ENCODE measurements around the gene MMP21.

The MMP21 gene, protein sequence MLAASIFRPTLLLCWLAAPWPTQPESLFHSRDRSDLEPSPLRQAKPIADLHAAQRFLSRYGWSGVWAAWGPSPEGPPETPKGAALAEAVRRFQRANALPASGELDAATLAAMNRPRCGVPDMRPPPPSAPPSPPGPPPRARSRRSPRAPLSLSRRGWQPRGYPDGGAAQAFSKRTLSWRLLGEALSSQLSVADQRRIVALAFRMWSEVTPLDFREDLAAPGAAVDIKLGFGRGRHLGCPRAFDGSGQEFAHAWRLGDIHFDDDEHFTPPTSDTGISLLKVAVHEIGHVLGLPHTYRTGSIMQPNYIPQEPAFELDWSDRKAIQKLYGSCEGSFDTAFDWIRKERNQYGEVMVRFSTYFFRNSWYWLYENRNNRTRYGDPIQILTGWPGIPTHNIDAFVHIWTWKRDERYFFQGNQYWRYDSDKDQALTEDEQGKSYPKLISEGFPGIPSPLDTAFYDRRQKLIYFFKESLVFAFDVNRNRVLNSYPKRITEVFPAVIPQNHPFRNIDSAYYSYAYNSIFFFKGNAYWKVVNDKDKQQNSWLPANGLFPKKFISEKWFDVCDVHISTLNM

DNA sequence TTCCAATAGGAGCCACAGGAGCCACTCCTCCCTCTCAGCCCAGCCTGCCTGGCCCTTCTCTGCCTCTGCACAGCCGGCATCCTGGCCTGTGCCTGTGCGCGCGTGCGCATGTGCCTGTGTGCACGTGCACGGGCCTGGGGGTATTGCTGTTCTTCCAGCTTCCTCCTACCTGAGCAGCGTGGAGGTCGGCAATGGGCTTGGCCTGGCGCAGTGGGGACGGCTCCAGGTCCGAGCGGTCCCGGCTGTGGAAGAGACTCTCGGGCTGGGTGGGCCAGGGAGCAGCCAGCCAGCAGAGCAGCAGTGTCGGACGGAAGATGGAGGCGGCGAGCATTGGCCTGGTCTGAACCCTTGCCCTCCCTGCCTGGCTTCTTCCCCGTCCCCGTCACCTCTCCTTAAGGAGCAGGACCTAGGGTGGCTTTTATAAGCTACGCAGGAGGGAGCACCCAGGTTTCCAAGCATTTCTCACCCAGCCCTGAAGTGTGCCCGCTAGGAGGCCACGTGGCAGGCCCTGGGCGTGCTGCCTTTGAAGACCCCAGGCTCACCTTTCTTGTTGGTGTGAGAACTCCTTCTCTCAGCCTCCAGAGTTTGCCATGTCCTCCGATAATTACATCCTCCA lies at the start of gene MMP21:
TSS of gene MMP21 (minus strand) at position 331 of the 616 bp plus-strand sequence. CDS start at position 331, 0 bp downstream.
- DNase-seq (ENCODE audit: low read depth in 2 of 2): no peak

GRCh38 chr10:125824736-125825135 lies 49.1 kb upstream of the MMP21 start:
- no peak for DNase-seq (ENCODE audit: low read depth in 2 of 2)

GRCh38 chr10:125823663-125824251 lies 48.1 kb upstream of the MMP21 start:
- DNase-seq (ENCODE audit: low read depth in 2 of 2): no peak

DNA sequence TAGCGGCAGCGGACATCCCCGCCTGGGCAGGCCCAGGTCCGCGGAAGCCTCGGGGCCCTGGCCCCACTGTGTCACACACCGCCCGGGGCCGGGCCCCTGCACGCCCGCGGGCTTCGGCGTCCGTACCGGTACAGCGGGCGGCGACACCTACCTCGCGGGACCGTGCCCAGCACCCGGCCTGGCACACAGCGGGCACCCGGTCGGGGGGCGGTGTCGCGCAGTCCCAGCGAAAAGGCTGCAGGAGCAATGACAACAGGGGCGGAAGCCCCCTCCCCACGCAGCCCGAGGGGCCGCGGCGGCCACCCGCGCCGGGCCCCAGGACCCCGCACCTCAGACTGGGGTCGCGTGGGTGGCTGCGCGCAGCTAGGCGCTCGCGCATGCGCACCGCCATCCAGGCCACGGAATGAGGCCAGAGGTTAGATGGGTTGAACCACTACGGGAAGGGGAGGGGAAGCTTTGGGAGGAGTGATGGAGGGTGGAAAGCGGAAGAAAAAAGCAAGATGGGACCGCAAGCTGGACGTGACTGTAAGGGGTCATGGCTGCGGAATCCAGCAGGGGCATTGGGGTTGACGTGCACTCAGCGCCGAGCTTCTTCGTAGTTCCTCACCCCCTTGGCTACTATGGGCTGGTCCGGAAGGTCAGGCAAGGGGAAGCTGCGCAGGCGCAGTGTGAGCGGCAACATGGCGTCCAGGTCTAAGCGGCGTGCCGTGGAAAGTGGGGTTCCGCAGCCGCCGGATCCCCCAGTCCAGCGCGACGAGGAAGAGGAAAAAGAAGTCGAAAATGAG lies 47.4 kb upstream of the MMP21 start, which contains the start of the genes BCCIP and UROS:
TSS of gene BCCIP (plus strand) at position 669 of the 785 bp plus-strand sequence. CDS start at position 681, 12 bp downstream.
TSS of gene UROS (minus strand) at position 381 of the 785 bp plus-strand sequence. CDS start 6,759 bp downstream, outside the sequence.
- DNase-seq (ENCODE audit: low read depth in 2 of 2): peak; percentile 79 to 84

DNA sequence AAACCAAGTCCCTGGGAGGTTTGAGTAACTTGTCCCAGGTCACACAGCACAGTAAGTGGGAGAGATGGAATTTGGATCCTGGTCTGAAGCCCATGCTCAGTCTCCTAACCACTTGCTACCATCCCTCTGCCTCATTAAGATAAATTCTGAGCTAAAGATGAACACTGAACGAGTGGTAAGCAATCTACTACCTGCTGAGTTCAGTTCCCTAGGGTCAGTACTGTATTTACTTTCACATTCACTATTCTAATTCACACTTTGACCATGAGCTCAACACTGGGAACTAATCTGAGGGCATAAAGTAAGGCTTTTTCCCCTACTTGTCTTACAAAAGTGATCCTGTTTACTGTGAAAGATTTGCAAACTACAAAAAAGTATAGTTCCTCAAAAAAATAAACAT lies 45.1 kb upstream of the MMP21 start:
- DNase-seq (ENCODE audit: low read depth in 2 of 2): no peak

DNA sequence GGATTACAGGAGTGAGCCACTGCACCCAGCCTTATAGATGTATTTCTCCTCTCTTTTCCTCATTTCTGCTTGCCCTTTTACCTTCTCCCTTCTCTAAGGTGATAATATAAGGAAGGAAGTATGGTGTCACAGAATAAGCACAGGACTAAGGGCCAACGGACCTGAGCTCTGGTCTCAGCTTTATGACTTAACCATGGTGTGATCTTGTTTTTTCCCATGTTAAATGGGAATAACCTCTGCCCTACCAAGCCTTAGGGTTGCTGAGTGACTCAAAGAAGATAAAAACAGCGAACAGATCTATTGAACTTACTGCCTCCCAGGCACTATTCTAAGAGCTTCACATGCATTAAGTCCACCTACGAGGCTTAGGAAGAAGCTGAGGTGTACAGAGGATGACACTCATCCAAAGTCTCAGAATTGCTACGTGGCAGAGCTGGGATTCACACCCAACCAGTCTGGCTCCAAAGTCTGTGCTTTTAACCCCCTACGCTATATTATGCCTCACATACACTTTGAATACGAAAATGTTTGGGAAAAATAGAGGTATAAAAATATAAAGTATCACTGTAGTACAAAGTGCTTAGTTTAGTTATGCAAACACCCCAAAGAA lies 41.8 kb upstream of the MMP21 start:
- no peak for DNase-seq (ENCODE audit: low read depth in 2 of 2)

DNA sequence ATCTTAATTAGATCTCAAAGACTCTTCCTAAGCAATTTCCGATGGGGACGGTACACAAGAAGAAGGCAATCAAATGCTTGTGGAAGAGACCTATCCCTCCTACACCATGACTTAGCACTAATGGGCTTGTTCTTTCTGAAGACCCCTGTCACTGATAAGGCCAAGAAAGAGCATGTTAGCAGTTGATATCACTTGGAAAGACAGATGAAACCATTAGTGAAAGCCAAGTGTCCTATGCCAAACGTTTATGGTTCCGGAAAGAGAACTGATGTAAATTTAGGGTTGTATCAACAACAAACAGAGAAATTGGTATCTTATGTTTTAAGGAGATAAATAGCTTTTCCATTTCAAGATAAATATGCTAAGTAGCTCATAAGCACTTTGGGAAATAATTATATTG lies 40.9 kb upstream of the MMP21 start:
- DNase-seq (ENCODE audit: low read depth in 2 of 2): no peak

- no peak for DNase-seq (ENCODE audit: low read depth in 2 of 2)
Measured at GRCh38 chr10:125815764-125816163, 40.1 kb upstream of the MMP21 start.

DNA sequence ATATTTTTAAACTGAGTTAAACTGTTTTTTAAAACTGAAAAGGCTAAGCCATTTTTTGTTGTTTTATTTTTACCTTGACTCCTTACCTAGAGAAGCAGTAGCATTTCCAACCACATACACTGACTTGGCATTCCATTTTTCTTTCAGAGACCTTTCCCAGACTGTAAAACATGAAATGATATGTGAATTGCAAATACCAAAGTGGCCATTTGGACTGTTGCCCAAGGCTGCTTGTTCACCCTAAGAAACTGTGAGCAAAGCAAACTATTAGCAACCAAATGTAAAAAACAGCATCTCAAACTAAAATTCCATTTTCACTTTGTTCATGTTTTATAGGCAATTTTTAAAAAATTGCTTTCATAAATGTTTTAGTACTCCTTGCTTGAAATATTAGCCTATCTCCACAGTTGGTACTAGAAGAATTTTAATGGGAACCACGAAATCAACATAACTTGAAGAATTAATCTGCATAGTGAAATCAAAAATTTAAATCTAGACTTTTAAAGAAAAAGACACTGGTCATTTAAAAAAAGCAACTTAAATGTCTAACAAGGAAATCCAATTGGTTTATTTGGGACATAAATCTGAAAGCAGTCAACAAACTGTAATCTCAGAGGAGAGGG lies 36.6 kb upstream of the MMP21 start:
- no peak for DNase-seq (ENCODE audit: low read depth in 2 of 2)

GRCh38 chr10:125811251-125811650 lies 35.6 kb upstream of the MMP21 start:
- no peak for DNase-seq (ENCODE audit: low read depth in 2 of 2)

DNA sequence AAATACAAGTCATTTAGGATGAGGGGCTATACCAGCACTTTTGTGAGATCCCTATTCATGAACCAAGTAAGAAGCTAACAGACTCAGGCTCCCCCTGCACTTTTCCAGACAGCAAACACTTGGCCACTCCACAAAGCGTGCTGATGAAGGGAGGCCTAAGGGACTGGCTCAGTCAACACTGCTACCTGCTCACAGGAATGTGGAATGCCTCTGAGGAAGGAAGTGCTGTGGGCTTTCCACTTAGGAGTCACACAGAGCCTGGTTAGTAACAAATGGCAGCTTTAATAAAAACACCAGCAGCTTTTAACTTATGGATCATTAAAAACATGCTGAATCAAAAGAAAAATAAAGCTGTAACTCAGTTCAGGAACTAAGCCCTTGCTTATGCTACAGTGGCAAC lies 32.4 kb upstream of the MMP21 start:
- DNase-seq (ENCODE audit: low read depth in 2 of 2): no peak

- DNase-seq (ENCODE audit: low read depth in 2 of 2): no peak
Measured at GRCh38 chr10:125802739-125803138, 27.1 kb upstream of the MMP21 start.

GRCh38 chr10:125802131-125802530 lies 26.5 kb upstream of the MMP21 start:
- no peak for DNase-seq (ENCODE audit: low read depth in 2 of 2)

- DNase-seq (ENCODE audit: low read depth in 2 of 2): no peak
Measured at GRCh38 chr10:125801574-125801973, 26.0 kb upstream of the MMP21 start.

- DNase-seq (ENCODE audit: low read depth in 2 of 2): no peak
Measured at GRCh38 chr10:125799451-125800182, 24.0 kb upstream of the MMP21 start.

- DNase-seq (ENCODE audit: low read depth in 2 of 2): no peak
Measured at GRCh38 chr10:125797994-125798662, 22.5 kb upstream of the MMP21 start.

DNA sequence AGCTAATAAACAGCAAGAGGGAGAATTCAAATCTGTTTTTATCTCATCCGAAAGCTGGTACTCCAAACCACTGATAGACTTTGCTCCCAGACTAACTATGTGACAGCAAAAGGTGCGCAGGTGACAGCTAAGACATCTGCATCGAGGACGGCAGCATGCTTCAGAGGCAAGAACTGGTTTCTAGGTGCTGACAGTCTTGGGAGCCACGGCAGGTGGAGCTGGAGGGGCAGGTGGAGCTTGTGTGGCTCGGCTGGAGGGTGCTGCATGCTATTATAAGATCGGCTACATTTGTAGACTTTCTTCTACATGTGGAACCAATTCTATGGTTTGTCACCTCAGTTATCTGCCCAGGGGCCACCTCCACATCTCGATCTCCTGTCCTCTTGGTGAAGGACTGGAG lies 21.8 kb upstream of the MMP21 start:
- no peak for DNase-seq (ENCODE audit: low read depth in 2 of 2)

DNA sequence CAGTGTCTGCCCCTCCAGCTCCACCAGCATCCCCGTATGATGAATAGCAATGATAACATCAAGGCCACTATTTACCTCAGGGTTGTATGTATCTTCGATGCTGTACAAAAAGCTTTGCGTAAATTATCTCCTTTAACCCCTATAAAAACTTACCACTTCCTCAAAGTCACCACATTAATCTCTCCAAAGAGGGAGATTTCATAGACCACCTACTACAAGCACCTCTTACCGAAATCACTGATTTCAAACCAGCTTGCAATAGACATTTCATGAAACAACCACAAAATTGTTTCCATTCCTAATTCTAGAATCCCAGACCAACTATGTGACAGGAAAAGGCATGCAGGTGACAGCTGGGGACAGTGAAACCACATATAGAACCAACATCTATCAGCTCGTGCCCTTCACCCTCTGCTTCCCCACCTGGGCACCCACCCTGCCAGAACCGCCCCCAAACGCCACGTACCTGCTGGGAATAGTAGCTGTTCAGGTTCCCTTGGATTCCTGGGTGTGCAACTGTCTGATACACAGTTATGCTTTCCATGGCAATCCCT lies 20.1 kb upstream of the MMP21 start:
- no peak for DNase-seq (ENCODE audit: low read depth in 2 of 2)

DNA sequence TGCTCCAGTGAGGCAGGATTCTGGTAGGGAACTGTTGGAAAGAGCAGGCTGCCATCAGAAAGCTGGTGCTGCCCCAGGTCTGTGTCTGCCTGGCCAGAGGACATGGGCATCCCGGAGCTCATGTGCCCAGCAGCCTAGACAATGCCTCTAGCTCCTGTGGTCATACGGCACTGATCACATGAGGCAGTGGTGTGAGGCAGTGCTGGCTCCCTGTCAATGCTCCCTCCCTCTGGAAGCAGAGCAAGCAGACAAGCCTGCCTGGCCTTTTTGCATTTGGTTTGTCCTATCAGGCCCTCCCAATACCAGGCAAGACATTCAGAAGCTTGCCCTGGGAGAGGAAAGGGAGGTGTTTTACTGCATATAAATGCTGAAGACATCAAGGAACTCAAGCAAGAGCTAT lies 19.5 kb upstream of the MMP21 start:
- DNase-seq (ENCODE audit: low read depth in 2 of 2): no peak

Data from stimulated activated CD8-positive, alpha-beta memory T cell treated with anti-CD3 and anti-CD28 coated beads, Interleukin-15, amount 100 ng/mL, for 4 hours (primary cell).